Uterus (tissue), 4 donors: Measurements from ENCODE around the gene ERBIN. TPM values are rescaled to one million over a fixed set of nuclear protein-coding genes. Genes with fewer than 3 reads are reported as not detected.

Experiments used
- DNase-seq, 2 donors: peaks; one replicate each; pipeline ENCODE4 v3.0.0-alpha.2; 2019 to 2020
- H3K27ac ChIP-seq, 2 donors: fragments of 200-600 bp; sonication (generic); 1 replicate in 1 of 2; 2 replicates in 1 of 2; pipeline ENCODE4 v1.5.1; 2016 to 2018
- H3K27me3 ChIP-seq, 2 donors: fragments of 200-600 bp; sonication (generic); one replicate each; pipeline ENCODE4 v1.5.1; 2018 to 2019; ENCODE audit warnings: control low read depth in 1 of 2
- H3K36me3 ChIP-seq, 2 donors: fragments of 200-600 bp; sonication (generic); one replicate each; pipeline ENCODE4 v1.5.1; 2019; ENCODE audit warnings: control low read depth in 1 of 2
- H3K4me1 ChIP-seq, 2 donors: fragments of 200-600 bp; sonication (generic); one replicate each; pipeline ENCODE4 v1.5.1; 2018 to 2019; ENCODE audit warnings: control low read depth in 1 of 2
- H3K4me3 ChIP-seq, 2 donors: fragments of 200-600 bp; sonication (generic); 1 replicate in 1 of 2; 2 replicates in 1 of 2; pipeline ENCODE4 v1.5.1; 2018 to 2019; ENCODE audit warnings: mild to moderate bottlenecking in 1 of 2
- H3K9me3 ChIP-seq, 2 donors: fragments of 200-600 bp; sonication (generic); one replicate each; pipeline ENCODE4 v1.5.1; 2019; ENCODE audit warnings: control low read depth in 1 of 2
- POLR2A ChIP-seq, 2 donors: fragments of 450-650 bp; IDR thresholded peaks; one replicate each; pipeline ENCODE4 v1.6.1; 2016; ENCODE audit warnings: antibody characterized with exemption in 2 of 2, mild to moderate bottlenecking in 1 of 2, moderate library complexity in 1 of 2
- intact Hi-C: fragments of 100-400 bp; cut with DNase I; formaldehyde crosslinking; loops from one replicate; pipeline ENCODE4 v1.15.1; 2023; ENCODE audit warnings: low total_unique reads
- total RNA-seq, 4 donors: library from RNA; depleted of rRNA in 3 of 4; stranded (reverse); fragments of >200 nt in 3 of 4; gene quantifications; one replicate each; pipeline versions ENCODE4 v1.1.0 to v1.2.4, GENCODE V29; 2014 to 2023
- TF ChIP-seq, protein P1 (sequence below), 4 experiments: fragments of 200-600 bp in 2 of 4; fragments of 450-650 bp in 2 of 4; sonication (generic) in 2 of 4; IDR thresholded peaks; one replicate each; pipeline ENCODE4 v1.5.1; 2016 to 2019; ENCODE audit warnings: antibody characterized with exemption in 4 of 4, mild to moderate bottlenecking in 2 of 4, moderate library complexity in 1 of 4
- donor health status: DM: yes; HTN: yes; CAD: no.

ERBIN gene
- total RNA-seq, 4 donors from 2014 or later, result 26.1 to 159 (median 81.8) TPM

GRCh38 chr5:65994117-65994786 lies 67.9 kb downstream of the ERBIN start:
- Histone ChIP-seq H3K27ac (no peak overlapping the region), H3K36me3 (no peaks in the 10 kb centered on the region), H3K4me1 (no peaks in the 10 kb centered on the region), H3K27me3 (no peaks in the 10 kb centered on the region), H3K4me3 (no peak overlapping the region), H3K9me3 (no peaks in the 10 kb centered on the region)
- DNase-seq, result no peak
- TF ChIP-seq, protein P1, sequence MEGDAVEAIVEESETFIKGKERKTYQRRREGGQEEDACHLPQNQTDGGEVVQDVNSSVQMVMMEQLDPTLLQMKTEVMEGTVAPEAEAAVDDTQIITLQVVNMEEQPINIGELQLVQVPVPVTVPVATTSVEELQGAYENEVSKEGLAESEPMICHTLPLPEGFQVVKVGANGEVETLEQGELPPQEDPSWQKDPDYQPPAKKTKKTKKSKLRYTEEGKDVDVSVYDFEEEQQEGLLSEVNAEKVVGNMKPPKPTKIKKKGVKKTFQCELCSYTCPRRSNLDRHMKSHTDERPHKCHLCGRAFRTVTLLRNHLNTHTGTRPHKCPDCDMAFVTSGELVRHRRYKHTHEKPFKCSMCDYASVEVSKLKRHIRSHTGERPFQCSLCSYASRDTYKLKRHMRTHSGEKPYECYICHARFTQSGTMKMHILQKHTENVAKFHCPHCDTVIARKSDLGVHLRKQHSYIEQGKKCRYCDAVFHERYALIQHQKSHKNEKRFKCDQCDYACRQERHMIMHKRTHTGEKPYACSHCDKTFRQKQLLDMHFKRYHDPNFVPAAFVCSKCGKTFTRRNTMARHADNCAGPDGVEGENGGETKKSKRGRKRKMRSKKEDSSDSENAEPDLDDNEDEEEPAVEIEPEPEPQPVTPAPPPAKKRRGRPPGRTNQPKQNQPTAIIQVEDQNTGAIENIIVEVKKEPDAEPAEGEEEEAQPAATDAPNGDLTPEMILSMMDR (IDR thresholded peaks at IDR 0.05), result no peak
- TF ChIP-seq POLR2A (IDR thresholded peaks at IDR 0.05), result no peak
- intact Hi-C loops, result no loop called here

DNA sequence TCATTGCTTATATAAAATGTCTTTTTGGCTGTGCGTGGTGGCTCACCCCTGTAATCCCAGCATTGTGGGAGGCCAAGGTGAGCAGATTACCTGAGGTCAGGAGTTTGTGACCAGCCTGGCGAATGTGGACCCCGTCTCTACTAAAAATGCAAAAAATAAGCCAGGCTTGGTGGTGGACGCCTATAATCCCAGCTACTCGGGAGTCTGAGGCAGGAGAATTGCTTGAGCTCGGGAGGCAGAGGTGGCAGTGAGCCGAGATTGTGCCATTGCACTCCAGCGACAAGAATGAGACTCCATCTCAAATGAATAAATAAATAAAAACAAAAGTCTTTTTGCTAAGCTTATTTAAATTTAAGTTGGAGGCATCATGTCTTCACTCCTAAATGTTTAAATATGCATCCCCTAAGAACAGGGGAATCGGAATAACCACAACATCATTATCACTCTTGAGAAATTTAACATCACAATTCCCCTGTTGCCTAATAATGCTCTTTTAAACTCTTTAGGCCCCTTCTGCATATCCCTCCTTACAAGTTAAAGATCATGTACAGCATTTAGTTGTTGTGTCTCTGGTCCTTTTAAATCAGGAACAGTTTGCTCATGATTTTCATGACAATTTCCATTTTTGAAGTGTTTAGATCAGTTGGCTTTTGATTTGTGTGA lies 72.8 kb downstream of the ERBIN start:
- no peak for DNase-seq
- TF ChIP-seq, protein P1 (IDR thresholded peaks at IDR 0.05), result no peak
- no peak for TF ChIP-seq POLR2A (IDR thresholded peaks at IDR 0.05)
- intact Hi-C loops, result no loop called here
- no peak overlapping the region for H3K4me3 ChIP-seq
- H3K27me3 ChIP-seq, result no peaks in the 10 kb centered on the region
- no peaks in the 10 kb centered on the region for H3K4me1 ChIP-seq
- no peaks in the 10 kb centered on the region for H3K36me3 ChIP-seq
- H3K27ac ChIP-seq, result no peak overlapping the region
- no peaks in the 10 kb centered on the region for H3K9me3 ChIP-seq

DNA sequence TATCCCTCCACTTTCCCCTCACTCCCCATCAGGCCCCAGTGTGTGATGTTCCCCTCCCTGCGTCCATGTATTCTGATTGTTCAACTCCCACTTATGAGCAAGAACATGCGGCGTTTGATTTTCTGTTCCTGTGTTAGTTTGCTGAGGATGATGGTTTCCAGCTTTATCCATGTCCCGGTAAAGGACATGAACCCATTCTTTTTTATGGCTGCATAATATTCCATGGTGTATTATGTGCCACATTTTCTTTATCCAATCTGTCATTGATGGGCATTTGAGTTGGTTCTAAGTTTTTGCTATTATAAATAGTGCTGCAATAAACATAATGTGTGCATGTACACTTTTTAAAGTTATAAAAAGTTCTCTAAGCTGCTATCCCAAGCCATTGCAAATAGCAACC lies 75.6 kb downstream of the ERBIN start:
- no peak for TF ChIP-seq POLR2A (IDR thresholded peaks at IDR 0.05)
- TF ChIP-seq, protein P1 (IDR thresholded peaks at IDR 0.05), result no peak
- intact Hi-C loops, result no loop called here
- Histone ChIP-seq H3K9me3 (no peaks in the 10 kb centered on the region), H3K36me3 (no peaks in the 10 kb centered on the region), H3K27me3 (no peaks in the 10 kb centered on the region), H3K4me3 (no peak overlapping the region), H3K27ac (no peak overlapping the region), H3K4me1 (no peaks in the 10 kb centered on the region)
- DNase-seq, result no peak

- intact Hi-C loops, result no loop called here
Observed at GRCh38 chr5:66002415-66002814, 76.0 kb downstream of the ERBIN start.

DNA sequence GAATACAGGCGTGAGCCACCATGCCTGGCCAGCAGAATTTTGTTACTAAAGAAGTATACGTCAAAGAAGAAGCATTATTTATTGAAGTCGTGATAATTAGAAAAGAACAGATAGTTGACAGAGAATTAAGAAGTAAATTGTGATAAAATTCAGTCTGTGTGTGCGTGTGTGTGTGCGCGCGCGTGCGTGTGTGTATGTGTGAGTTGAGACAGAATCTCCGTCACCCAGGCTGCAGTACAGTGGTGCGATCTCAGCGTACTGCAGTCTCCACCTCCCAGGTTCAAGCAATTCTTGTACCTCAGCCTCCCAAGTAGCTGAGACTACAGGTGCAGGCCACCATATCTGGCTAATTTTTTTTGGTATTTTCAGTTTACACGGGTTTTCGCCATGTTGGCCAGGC lies 77.8 kb downstream of the ERBIN start:
- no peak for DNase-seq
- Histone ChIP-seq H3K27ac (no peak overlapping the region), H3K36me3 (no peaks in the 10 kb centered on the region), H3K27me3 (no peaks in the 10 kb centered on the region), H3K9me3 (no peaks in the 10 kb centered on the region), H3K4me1 (no peaks in the 10 kb centered on the region), H3K4me3 (no peak overlapping the region)
- intact Hi-C loops, result no loop called here
- TF ChIP-seq POLR2A (IDR thresholded peaks at IDR 0.05), result no peak
- TF ChIP-seq, protein P1 (IDR thresholded peaks at IDR 0.05), result no peak

More at GRCh38 chr5:66002415-66002814, 76.0 kb downstream of the ERBIN start:
- DNase-seq, result no peak
- Histone ChIP-seq H3K4me3 (no peak overlapping the region), H3K9me3 (no peaks in the 10 kb centered on the region), H3K4me1 (no peaks in the 10 kb centered on the region), H3K27me3 (no peaks in the 10 kb centered on the region), H3K27ac (no peak overlapping the region), H3K36me3 (no peaks in the 10 kb centered on the region)
- TF ChIP-seq, protein P1 (IDR thresholded peaks at IDR 0.05), result no peak
